ENCODE measurements around the gene TBC1D2B.
"Not testable (repeated sequence)": the region's sequence is repeated elsewhere in the genome, so short reads cannot be mapped to it uniquely, and the experiment has no call there.

Gene TBC1D2B

GRCh38 chr15:77980098-77980497 lies 97.4 kb downstream of the TBC1D2B start:
- ChIA-PET POLR2A (no interaction called here), CTCF (interaction anchor here (1.1 kb wide), 1 partner anchor 13 kb away, joined by 3 read pairs; no protein-coding TSS in a partner anchor)
- TF ChIP-seq ZSCAN5A (tag by site-specific recombination; IDR thresholded peaks at IDR 0.05) = no peak
- TF ChIP-seq ZNF133 (tag by site-specific recombination; IDR thresholded peaks at IDR 0.05) = no peak
- TF ChIP-seq ZNF274 (IDR thresholded peaks at IDR 0.05; ENCODE audit: low read length) = no peak
- TF ChIP-seq ZNF274 (tag by site-specific recombination; IDR thresholded peaks at IDR 0.05; ENCODE audit: borderline replicate concordance) = no peak
- no peak for TF ChIP-seq ZSCAN30 (tag by site-specific recombination; IDR thresholded peaks at IDR 0.05)
- no peak for TF ChIP-seq ZNF112 (tag by site-specific recombination; IDR thresholded peaks at IDR 0.05)
- no peak for TF ChIP-seq ZNF626 (tag by site-specific recombination; IDR thresholded peaks at IDR 0.05)
- no peak for TF ChIP-seq PRDM4 (tag by site-specific recombination; IDR thresholded peaks at IDR 0.05)
- no peak for TF ChIP-seq OSR2 (tag by site-specific recombination; IDR thresholded peaks at IDR 0.05)
- no peak overlapping the region for H3K4me3 ChIP-seq (ENCODE audit: low read depth, low read length)
- no peaks in the 10 kb centered on the region for H3K36me3 ChIP-seq (ENCODE audit: control insufficient read depth in 2 of 2, insufficient read depth in 1 of 2, low read length in 2 of 2)
- H3K27ac ChIP-seq (ENCODE audit: extremely low read depth, low read depth, low read length) = no peak overlapping the region
- no peaks in the 10 kb centered on the region for H3K4me1 ChIP-seq (ENCODE audit: control insufficient read depth, insufficient read depth, low read length)
- no peaks in the 10 kb centered on the region for H3K9me3 ChIP-seq (ENCODE audit: control insufficient read depth, insufficient read depth, low read depth, low read length)

GRCh38 chr15:77979157-77979556 lies 98.4 kb downstream of the TBC1D2B start:
- H3K4me1 ChIP-seq (ENCODE audit: control insufficient read depth, insufficient read depth, low read length); H3K4me3 ChIP-seq (ENCODE audit: low read depth, low read length); POLR2A ChIA-PET; H3K9me3 ChIP-seq (ENCODE audit: control insufficient read depth, insufficient read depth, low read depth, low read length); H3K27ac ChIP-seq (ENCODE audit: extremely low read depth, low read depth, low read length); H3K36me3 ChIP-seq (ENCODE audit: control insufficient read depth in 2 of 2, insufficient read depth in 1 of 2, low read length in 2 of 2): not testable (repeated sequence)
- TF ChIP-seq ZIC2 (tag by site-specific recombination; IDR thresholded peaks at IDR 0.05) = peak; percentile 52; the same call in 1 of the 2 replicates
- CTCF ChIA-PET = interaction anchor here (0.7 kb wide), 1 partner anchor 354 kb away, joined by 3 read pairs; no protein-coding TSS in a partner anchor

- POLR2A ChIA-PET; H3K9me3 ChIP-seq (ENCODE audit: control insufficient read depth, insufficient read depth, low read depth, low read length); H3K27ac ChIP-seq (ENCODE audit: extremely low read depth, low read depth, low read length); H3K4me3 ChIP-seq (ENCODE audit: low read depth, low read length); H3K36me3 ChIP-seq (ENCODE audit: control insufficient read depth in 2 of 2, insufficient read depth in 1 of 2, low read length in 2 of 2); H3K4me1 ChIP-seq (ENCODE audit: control insufficient read depth, insufficient read depth, low read length): not testable (repeated sequence)
- CTCF ChIA-PET = interaction anchor here (0.6 to 0.7 kb wide), 2 partner anchors 119 to 355 kb away, joined by 3 to 4 read pairs; no protein-coding TSS in a partner anchor
Measured at GRCh38 chr15:77978759-77979145, 98.8 kb downstream of the TBC1D2B start.

GRCh38 chr15:77977903-77978758 lies 99.4 kb downstream of the TBC1D2B start:
- CTCF ChIA-PET = interaction anchor here (0.6 to 0.7 kb wide), 2 partner anchors 119 to 355 kb away, joined by 3 to 4 read pairs; no protein-coding TSS in a partner anchor
- POLR2A ChIA-PET = not testable (repeated sequence)

More at GRCh38 chr15:77977903-77978758, 99.4 kb downstream of the TBC1D2B start:
- H3K27ac ChIP-seq (ENCODE audit: extremely low read depth, low read depth, low read length); H3K4me3 ChIP-seq (ENCODE audit: low read depth, low read length); H3K4me1 ChIP-seq (ENCODE audit: control insufficient read depth, insufficient read depth, low read length); H3K9me3 ChIP-seq (ENCODE audit: control insufficient read depth, insufficient read depth, low read depth, low read length); H3K36me3 ChIP-seq (ENCODE audit: control insufficient read depth in 2 of 2, insufficient read depth in 1 of 2, low read length in 2 of 2): not testable (repeated sequence)

Data from HEK293 (cell line).